ENCODE results near the gene ISX.

The ISX gene

GRCh38 chr22:35053060-35053835 lies 12.7 kb upstream of the ISX start:
- no peak for DNase-seq

GRCh38 chr22:35054064-35054463 lies 11.9 kb upstream of the ISX start:
- DNase-seq = no peak

GRCh38 chr22:35056486-35056885 lies 9.5 kb upstream of the ISX start:
- DNase-seq = no peak

- DNase-seq = no peak
These were observed 8.8 kb upstream of the ISX start for GRCh38 chr22:35057155-35057554.

GRCh38 chr22:35059632-35060031 lies 6.3 kb upstream of the ISX start:
- DNase-seq = no peak

GRCh38 chr22:35064664-35065063 lies 1.3 kb upstream of the ISX start:
- no peak for DNase-seq

- DNase-seq = no peak
These were observed 775 bp upstream of the ISX start for GRCh38 chr22:35065183-35065582.

- no peak for DNase-seq
These were observed 810 bp downstream of the ISX start for GRCh38 chr22:35066768-35067167.

- no peak for DNase-seq
These were observed 3.6 kb downstream of the ISX start for GRCh38 chr22:35069541-35069940.

- no peak for DNase-seq
These were observed 4.6 kb downstream of the ISX start for GRCh38 chr22:35070451-35071093.

- DNase-seq = no peak
These were observed 5.8 kb downstream of the ISX start for GRCh38 chr22:35071784-35072183.

- DNase-seq = no peak
These were observed 7.0 kb downstream of the ISX start for GRCh38 chr22:35072925-35073324.

GRCh38 chr22:35074583-35074982 lies 8.6 kb downstream of the ISX start:
- no peak for DNase-seq

GRCh38 chr22:35076630-35077029 lies 10.7 kb downstream of the ISX start:
- no peak for DNase-seq

- DNase-seq = no peak
These were observed 19.7 kb downstream of the ISX start for GRCh38 chr22:35085621-35086020.

- DNase-seq = no peak
These were observed 23.2 kb downstream of the ISX start for GRCh38 chr22:35089139-35089538.

- no peak for DNase-seq
These were observed 26.4 kb downstream of the ISX start for GRCh38 chr22:35092406-35092805.

- DNase-seq = no peak
These were observed 33.0 kb downstream of the ISX start for GRCh38 chr22:35098921-35099320.

- DNase-seq = no peak
These were observed 33.9 kb downstream of the ISX start for GRCh38 chr22:35099883-35100282.

GRCh38 chr22:35102663-35103062 lies 36.7 kb downstream of the ISX start:
- DNase-seq = no peak

GRCh38 chr22:35103761-35104160 lies 37.8 kb downstream of the ISX start:
- no peak for DNase-seq

- no peak for DNase-seq
These were observed 38.5 kb downstream of the ISX start for GRCh38 chr22:35104491-35104890.

- no peak for DNase-seq
These were observed 43.7 kb downstream of the ISX start for GRCh38 chr22:35109616-35110015.

- no peak for DNase-seq
These were observed 45.3 kb downstream of the ISX start for GRCh38 chr22:35111244-35111643.

GRCh38 chr22:35113341-35113740 lies 47.4 kb downstream of the ISX start:
- no peak for DNase-seq
